SK-N-MC (cell line): ENCODE results near the gene MGAT5.

Experiments used
- DNase-seq: peaks from one replicate; pipeline ENCODE4 v3.0.0-alpha.2; 2011; ENCODE audit warnings: low read depth, low spot score
- H3K27ac ChIP-seq: fragments of 200-600 bp; sonication (generic); 2 replicates; pipeline ENCODE4 v1.5.1; 2016; ENCODE audit warnings: mixed run types
- H3K36me3 ChIP-seq: fragments of 200-600 bp; sonication (generic); 2 replicates; pipeline ENCODE4 v1.6.1; 2017; ENCODE audit warnings: antibody characterized with exemption, low read length, mixed read lengths; ENCODE audit not compliant: insufficient read depth
- H3K4me3 ChIP-seq: fragments of 200-600 bp; sonication (generic); 2 replicates; pipeline ENCODE4 v1.5.1; 2016
- H3K9ac ChIP-seq: fragments of 200-600 bp; sonication (generic); 2 replicates; pipeline ENCODE4 v1.8.0; 2017; ENCODE audit warnings: mixed run types, mixed read lengths; ENCODE audit not compliant: insufficient read length
- H3K9me3 ChIP-seq: fragments of 200-600 bp; sonication (generic); 2 replicates; pipeline ENCODE4 v1.6.1; 2017; ENCODE audit warnings: low read depth, mild to moderate bottlenecking, antibody characterized with exemption, low read length, moderate library complexity, mixed read lengths
- EZH2 ChIP-seq: fragments of 200-600 bp; sonication (generic); IDR thresholded peaks from one replicate; pipeline ENCODE4 v1.6.1; 2017; ENCODE audit warnings: antibody characterized with exemption
- FOXP2 ChIP-seq: optimal IDR thresholded peaks from 2 replicates; pipeline ENCODE3; 2011; ENCODE audit warnings: mild to moderate bottlenecking, moderate library complexity; ENCODE audit not compliant: insufficient read depth; ENCODE audit errors: extremely low read length, control extremely low read depth
- POLR2AphosphoS5 ChIP-seq: IDR thresholded peaks from 2 replicates; pipeline ENCODE4 v1.6.1; 2012; ENCODE audit warnings: mild to moderate bottlenecking, low read depth, low read length, borderline replicate concordance

MGAT5 gene

DNA sequence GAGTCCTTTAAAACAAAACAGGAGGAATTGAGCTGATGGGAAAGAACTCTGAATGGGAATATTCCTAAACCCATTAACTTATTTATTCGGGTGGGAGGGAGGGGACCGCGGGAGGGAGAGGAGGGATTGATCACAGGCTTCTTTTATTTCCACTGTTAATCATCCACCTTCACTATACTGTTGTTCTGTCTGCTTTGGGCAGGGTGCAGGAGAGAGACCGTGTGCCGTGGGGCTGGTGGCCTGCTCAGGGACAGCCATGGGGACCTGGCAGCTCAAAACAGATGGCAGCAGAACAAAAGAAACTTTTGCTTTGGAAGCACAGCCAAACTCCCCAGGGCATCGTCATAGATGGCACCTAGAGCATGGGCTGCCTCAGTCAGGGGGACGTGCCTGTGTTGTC, 195.3 kb downstream of the MGAT5 start:
- DNase-seq, result no peak
- Histone ChIP-seq H3K9me3 (no peaks in the 10 kb centered on the region), H3K9ac (no peak overlapping the region), H3K36me3 (no peaks in the 10 kb centered on the region), H3K27ac (no peak overlapping the region), H3K4me3 (no peak overlapping the region)
- TF ChIP-seq FOXP2, result no peak

DNA sequence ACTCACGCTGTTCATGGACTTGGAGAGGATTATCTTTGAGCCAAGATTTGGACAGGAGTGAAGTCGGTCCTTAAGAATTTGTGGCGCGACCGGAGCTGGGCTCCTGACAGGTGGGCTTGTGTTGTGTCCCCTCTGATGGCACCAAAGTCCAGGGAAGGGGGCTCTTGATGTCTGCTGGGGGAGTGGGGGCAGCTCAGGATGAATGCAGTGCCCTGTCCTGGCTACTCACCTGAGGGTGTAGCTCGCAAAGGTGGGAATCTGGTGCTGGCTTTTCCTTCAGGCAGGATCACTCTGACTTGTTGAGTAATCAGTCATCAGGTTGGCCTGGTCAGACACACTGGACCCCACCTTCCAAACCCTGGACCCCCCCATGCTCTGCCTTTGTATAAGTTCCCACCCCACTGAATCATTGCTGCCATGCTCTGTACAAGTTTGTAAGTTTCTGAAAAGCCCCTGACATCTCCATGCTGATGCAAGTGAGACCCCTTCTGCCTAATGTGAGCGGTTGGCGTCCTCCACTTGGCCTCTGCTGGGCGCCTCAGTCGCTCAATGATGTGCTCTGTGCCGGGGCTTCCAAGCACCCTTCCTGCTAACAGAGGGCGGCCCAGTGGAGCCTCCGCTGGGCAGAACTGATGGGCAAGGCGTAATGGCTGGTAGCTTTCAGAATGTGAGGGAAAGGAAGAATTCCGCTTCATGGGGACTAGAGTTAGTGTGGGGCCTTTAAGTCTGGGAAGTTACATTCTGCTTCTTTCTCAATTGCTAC, 196.1 kb downstream of the MGAT5 start:
- Histone ChIP-seq H3K36me3 (no peaks in the 10 kb centered on the region), H3K9ac (no peak overlapping the region), H3K4me3 (no peak overlapping the region), H3K9me3 (no peaks in the 10 kb centered on the region), H3K27ac (no peak overlapping the region)
- DNase-seq, result no peak
- no peak for TF ChIP-seq EZH2
- TF ChIP-seq POLR2AphosphoS5, result no peak
- no peak for TF ChIP-seq FOXP2

DNA sequence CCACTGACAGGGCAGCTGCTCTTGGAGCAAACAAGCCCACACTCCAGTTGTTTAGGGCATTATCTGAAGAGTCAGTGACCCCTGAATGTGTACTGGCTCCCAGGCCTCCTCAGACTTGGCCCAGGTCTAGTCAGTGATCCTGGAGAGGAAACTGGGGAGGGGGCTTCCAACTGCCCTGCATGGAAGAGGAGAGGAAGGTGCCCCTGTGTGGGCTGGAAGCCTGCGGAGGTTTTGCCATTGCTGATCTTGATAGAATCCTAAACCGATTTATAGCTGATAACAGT, 197.4 kb downstream of the MGAT5 start:
- Histone ChIP-seq H3K9ac (no peak overlapping the region), H3K27ac (no peak overlapping the region), H3K9me3 (no peaks in the 10 kb centered on the region), H3K4me3 (no peak overlapping the region), H3K36me3 (no peaks in the 10 kb centered on the region)
- DNase-seq, result no peak
- TF ChIP-seq FOXP2 (no peak), POLR2AphosphoS5 (no peak), EZH2 (no peak)

DNA sequence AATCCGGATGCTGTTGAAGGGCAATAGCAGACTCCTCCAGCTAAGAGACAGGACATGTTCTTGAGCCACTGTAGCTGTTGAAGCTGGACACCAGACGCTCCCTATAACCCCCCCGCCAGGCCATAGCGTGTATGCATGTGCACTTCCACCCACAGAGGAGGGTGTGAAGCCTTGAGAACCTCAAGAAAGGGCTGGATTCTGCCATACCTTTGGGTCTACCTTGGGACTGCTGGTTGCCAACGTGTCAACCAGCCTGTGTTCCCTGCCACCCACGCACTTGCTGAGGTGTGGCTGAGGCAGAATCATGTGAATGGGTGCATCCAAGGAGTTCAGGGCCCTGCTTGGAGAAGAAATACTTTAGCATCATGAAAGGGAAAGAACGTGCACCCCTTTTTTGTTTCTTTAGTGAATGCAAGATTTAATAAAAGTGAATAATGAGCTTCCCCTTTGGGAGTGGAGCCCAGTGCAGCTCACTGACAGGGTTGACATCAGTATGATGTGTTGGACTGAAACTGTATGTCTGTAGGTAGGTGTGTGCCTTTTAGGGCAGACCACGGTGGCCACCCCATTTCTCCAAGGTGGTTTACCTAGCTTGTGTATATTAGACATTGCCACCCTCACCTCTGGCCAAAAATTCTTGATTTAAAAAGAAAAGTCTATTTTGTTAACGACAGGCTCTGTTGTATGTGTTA, 198.3 kb downstream of the MGAT5 start:
- Histone ChIP-seq H3K36me3 (no peaks in the 10 kb centered on the region), H3K9ac (no peak overlapping the region), H3K27ac (no peak overlapping the region), H3K4me3 (no peak overlapping the region), H3K9me3 (no peaks in the 10 kb centered on the region)
- DNase-seq, result no peak
- TF ChIP-seq POLR2AphosphoS5 (no peak), FOXP2 (no peak), EZH2 (no peak)

DNA sequence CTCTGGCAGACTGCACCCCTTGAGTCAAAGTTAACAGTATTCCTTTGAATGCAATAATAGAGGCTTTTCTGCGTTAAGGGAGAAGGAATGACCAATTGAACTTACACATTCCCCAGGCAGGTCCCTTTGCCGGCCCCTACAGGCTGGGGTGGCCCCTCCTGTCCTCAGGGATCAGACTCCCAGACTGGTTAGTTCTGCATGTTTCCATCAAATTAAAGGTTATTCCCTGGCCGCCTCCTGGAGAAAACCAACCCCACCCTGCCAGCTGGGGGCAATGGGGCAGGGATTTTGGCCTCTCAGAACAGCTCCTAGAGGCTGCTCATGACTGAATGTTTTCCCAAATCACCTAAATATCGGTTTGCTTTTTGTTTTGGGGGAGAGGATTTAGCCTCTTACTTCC, 199.6 kb downstream of the MGAT5 start:
- no peak overlapping the region for H3K9ac ChIP-seq
- DNase-seq, result no peak
- H3K36me3 ChIP-seq, result no peaks in the 10 kb centered on the region
- no peak overlapping the region for H3K27ac ChIP-seq
- TF ChIP-seq EZH2 (no peak), POLR2AphosphoS5 (no peak), FOXP2 (no peak)
- no peaks in the 10 kb centered on the region for H3K9me3 ChIP-seq
- H3K4me3 ChIP-seq, result no peak overlapping the region

DNA sequence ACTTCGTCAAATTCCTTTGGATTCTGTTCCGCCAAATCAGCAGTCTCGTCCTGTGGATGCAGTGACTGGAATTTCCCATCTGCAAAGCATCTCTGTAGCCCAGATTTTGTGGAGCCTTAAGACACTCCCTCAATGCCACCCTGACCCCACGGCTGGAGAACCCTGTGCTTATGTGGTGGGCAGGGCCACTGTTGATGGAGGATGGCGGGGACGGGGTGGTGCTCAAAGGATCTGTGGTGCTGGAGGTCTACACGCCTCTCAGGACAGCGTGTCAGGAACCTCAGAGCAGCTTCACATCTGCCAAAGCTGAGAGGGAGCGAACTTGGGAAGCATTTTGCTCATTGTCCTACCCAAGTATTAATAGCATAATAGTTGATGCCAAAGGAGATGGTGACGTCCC, 200.1 kb downstream of the MGAT5 start:
- H3K9me3 ChIP-seq, result no peaks in the 10 kb centered on the region
- H3K27ac ChIP-seq, result no peak overlapping the region
- no peak overlapping the region for H3K4me3 ChIP-seq
- H3K9ac ChIP-seq, result no peak overlapping the region
- DNase-seq, result no peak
- H3K36me3 ChIP-seq, result no peaks in the 10 kb centered on the region
- no peak for TF ChIP-seq EZH2
- TF ChIP-seq FOXP2, result no peak
- TF ChIP-seq POLR2AphosphoS5, result no peak

DNA sequence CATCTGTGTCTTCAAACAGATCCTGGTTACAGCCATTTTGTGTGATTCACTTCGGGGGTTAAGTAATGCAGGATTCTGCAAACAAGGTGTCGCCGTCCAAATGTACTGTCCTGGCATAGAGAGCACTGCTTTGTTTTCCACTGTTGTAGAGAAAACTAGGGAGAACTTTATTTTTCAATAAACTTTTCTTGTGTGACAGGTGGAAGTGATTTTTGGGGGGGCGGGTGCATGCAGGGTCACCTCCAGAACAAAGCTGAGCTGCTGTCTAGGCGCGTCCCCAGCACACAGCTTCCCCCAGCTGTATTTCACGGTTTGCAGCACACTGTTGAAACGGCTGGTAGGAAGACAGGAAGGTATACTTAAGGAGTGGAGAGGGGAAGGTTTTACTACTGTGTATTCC, 200.6 kb downstream of the MGAT5 start:
- Histone ChIP-seq H3K9ac (no peak overlapping the region), H3K27ac (no peak overlapping the region), H3K4me3 (no peak overlapping the region), H3K36me3 (no peaks in the 10 kb centered on the region), H3K9me3 (no peaks in the 10 kb centered on the region)
- no peak for DNase-seq
- TF ChIP-seq POLR2AphosphoS5, result no peak
- TF ChIP-seq FOXP2, result no peak
- no peak for TF ChIP-seq EZH2

DNA sequence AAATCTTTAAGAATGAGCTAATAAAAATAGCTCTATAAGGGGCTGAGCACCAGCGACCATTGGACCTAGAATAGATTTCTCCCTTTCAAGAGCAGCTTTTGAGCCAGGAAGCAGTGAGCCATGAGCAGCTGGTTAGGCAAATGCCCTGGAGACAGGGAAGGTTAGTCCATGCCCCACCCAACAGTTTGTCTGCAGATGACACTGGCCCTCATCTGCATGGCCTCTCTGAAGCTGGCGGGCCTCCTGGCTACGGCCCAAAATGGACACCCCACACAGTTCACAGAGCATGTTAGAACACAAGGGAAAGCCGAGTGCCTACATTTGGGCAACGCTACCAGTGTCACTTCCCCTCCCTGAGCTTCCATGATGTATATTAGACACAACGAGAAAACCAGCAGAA, 201.1 kb downstream of the MGAT5 start:
- Histone ChIP-seq H3K9ac (no peak overlapping the region), H3K27ac (no peak overlapping the region), H3K9me3 (no peaks in the 10 kb centered on the region), H3K36me3 (no peaks in the 10 kb centered on the region), H3K4me3 (no peak overlapping the region)
- TF ChIP-seq FOXP2 (no peak), POLR2AphosphoS5 (no peak), EZH2 (no peak)
- no peak for DNase-seq

DNA sequence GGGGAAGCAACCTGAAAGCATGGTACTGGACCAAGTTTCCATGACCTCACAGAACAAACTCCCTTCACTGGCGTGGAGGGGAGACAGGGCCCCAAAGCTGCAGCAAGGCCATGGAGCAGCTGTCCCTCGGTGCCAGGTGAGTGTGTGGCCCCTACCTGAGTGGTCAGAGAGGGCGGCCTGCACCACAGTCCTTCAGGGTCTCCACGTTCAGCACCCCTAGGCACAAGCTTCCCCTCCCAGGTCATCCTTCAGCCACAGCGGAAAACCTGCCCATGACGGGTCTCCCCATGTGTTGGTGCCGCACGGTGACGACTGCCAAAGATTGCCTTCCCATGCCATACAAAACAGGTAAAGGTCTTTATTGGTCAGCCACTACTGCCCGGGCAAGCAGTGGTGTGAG, 201.6 kb downstream of the MGAT5 start:
- no peak for DNase-seq
- H3K9me3 ChIP-seq, result no peaks in the 10 kb centered on the region
- TF ChIP-seq POLR2AphosphoS5, result no peak
- H3K9ac ChIP-seq, result no peak overlapping the region
- no peak overlapping the region for H3K4me3 ChIP-seq
- H3K27ac ChIP-seq, result no peak overlapping the region
- H3K36me3 ChIP-seq, result no peaks in the 10 kb centered on the region
